ENCODE measurements around the gene PLCG2. TPM values are rescaled to one million over a fixed set of nuclear protein-coding genes. Genes with fewer than 3 reads are reported as not detected.
"Not testable (repeated sequence)": the region's sequence is repeated elsewhere in the genome, so short reads cannot be mapped to it uniquely, and the experiment has no call there.

PLCG2 gene
- total and polyA plus RNA-seq, 3 donors from 2014 or later, result 6.8 to 11.3 (median 8.0) TPM

DNA sequence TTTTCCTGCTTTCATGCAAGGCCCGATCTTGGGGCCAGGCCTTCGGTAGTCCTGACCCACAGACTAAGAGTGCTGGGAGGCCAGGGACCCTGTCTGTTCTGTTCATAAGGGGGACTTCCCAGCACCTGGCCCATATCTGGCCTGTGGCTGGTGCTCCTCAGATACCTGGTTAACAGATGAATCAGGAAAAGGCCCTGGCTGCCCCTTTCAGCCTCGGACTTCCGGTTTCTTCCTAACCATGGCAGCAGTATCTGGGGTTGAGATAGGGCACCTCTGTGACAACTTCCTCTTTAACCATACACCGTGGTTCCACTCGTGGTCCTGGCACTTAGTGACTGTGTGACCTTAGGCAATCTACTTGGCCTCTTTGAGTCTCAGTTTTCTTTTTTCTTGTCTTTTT lies 18.4 kb downstream of the PLCG2 start:
- Histone ChIP-seq H3K27me3 (no peaks in the 10 kb centered on the region), H3K4me1 (no peaks in the 10 kb centered on the region), H3K9me3 (no peaks in the 10 kb centered on the region), H3K4me3 (no peak overlapping the region), H3K27ac (no peak overlapping the region), H3K36me3 (ENCODE audit: low read depth, missing control alignments) (no peaks in the 10 kb centered on the region)
- WGBS, 2 donors, result 72 to 83% methylated on average over 6 of the region's 6 CpGs
- intact Hi-C loops (cut with DNase I; ENCODE audit: low total_unique reads), result no loop called here
- no peak for TF ChIP-seq POLR2A (IDR thresholded peaks at IDR 0.05)
- TF ChIP-seq, protein P1, sequence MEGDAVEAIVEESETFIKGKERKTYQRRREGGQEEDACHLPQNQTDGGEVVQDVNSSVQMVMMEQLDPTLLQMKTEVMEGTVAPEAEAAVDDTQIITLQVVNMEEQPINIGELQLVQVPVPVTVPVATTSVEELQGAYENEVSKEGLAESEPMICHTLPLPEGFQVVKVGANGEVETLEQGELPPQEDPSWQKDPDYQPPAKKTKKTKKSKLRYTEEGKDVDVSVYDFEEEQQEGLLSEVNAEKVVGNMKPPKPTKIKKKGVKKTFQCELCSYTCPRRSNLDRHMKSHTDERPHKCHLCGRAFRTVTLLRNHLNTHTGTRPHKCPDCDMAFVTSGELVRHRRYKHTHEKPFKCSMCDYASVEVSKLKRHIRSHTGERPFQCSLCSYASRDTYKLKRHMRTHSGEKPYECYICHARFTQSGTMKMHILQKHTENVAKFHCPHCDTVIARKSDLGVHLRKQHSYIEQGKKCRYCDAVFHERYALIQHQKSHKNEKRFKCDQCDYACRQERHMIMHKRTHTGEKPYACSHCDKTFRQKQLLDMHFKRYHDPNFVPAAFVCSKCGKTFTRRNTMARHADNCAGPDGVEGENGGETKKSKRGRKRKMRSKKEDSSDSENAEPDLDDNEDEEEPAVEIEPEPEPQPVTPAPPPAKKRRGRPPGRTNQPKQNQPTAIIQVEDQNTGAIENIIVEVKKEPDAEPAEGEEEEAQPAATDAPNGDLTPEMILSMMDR (IDR thresholded peaks at IDR 0.05), result no peak
- DNase-seq, result no peak

DNA sequence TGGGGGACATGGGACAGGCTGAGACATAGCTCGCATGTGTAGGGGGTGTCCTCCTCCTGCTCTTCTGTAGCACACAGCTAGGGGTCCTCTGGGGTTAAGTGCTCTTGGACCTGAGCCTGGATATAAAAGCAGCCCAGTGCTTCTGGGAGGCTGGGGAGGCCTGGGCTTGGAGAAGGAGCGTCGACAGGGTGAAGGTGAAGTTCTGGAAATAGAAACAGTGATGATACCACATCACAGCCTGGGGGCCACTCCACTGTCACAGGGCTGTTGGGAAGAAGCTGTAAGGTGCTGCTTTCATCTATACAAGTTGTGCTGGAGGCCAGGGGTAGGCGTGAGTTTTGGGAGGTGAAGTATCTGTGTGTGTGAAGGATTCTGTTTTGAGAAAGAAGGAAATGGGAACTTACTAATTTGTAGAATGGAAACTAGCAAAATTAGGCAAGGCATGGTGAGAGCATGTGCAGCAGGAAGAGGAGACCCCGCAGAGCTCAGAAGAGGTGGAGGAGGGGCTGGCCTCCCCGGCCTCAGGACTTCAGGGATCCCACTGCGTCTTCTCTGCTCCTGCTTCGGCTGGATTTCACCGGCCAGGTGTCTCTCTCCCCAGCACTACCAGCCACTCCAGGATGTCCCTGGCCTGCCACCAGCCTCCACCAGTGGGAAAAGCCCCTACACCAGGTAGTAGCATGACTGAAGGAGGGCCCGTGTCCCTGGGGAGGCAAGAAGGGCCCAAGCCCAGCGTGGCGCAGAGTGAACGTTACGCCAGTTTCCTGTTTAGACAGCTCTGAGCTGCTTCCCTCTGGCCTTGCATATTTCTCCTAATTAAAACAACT lies 19.4 kb downstream of the PLCG2 start:
- no peaks in the 10 kb centered on the region for H3K9me3 ChIP-seq
- no peaks in the 10 kb centered on the region for H3K4me1 ChIP-seq
- H3K27me3 ChIP-seq, result no peaks in the 10 kb centered on the region
- no peak overlapping the region for H3K27ac ChIP-seq
- TF ChIP-seq POLR2A (IDR thresholded peaks at IDR 0.05), result no peak
- TF ChIP-seq, protein P1 (IDR thresholded peaks at IDR 0.05), result no peak
- no peak overlapping the region for H3K4me3 ChIP-seq
- intact Hi-C loops (cut with DNase I; ENCODE audit: low total_unique reads), result no loop called here
- no peaks in the 10 kb centered on the region for H3K36me3 ChIP-seq (ENCODE audit: low read depth, missing control alignments)
- no peak for DNase-seq
- 43 to 59% methylated on average over 11 to 14 of the region's 14 CpGs for WGBS, 2 donors

DNA sequence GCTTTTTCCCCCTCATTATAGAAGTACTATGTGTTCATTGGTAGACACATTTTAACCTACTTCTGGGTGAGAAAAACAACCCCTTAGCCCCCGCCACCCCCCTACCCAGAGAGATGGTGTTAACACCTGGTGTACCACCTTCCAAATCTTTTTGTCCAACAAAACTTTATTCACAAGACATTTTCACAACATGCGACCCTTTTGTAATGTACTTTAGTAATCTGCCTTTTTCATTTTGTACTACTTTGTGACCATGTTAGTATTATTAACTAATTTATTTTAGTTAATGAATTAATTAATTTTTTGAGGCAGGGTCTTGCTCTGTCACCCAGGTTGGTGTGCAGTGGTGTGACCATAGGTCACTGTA lies 20.0 kb downstream of the PLCG2 start:
- TF ChIP-seq POLR2A (IDR thresholded peaks at IDR 0.05), result no peak
- TF ChIP-seq, protein P1 (IDR thresholded peaks at IDR 0.05), result no peak
- H3K4me3 ChIP-seq, result no peak overlapping the region
- H3K36me3 ChIP-seq (ENCODE audit: low read depth, missing control alignments), result no peaks in the 10 kb centered on the region
- no peaks in the 10 kb centered on the region for H3K9me3 ChIP-seq
- 65 to 76% methylated on average over 2 of the region's 2 CpGs for WGBS, 2 donors
- no peak for DNase-seq
- no peaks in the 10 kb centered on the region for H3K27me3 ChIP-seq
- intact Hi-C loops (cut with DNase I; ENCODE audit: low total_unique reads), result no loop called here
- H3K4me1 ChIP-seq, result no peaks in the 10 kb centered on the region
- no peak overlapping the region for H3K27ac ChIP-seq

DNA sequence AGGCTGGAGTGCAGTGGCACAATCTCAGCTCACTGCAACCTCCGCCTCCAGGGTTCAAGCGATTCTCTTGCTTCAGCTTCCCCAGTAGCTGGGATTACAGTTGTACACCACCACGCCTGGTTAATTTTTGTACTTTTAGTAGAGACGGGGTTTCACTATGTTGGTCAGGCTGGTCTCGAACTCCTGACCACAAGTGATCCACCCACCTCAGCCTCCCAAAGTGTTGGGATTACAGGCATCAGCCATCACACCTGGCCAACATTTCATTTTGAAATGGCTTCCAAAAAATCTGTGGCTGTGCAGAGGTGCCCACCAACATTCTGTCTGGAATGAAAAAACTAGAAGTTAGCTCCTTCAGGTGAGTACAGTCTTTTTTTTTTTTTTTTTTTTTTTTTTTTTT lies 22.6 kb downstream of the PLCG2 start:
- intact Hi-C loops (cut with DNase I; ENCODE audit: low total_unique reads); H3K9me3 ChIP-seq; H3K4me1 ChIP-seq; DNase-seq; H3K4me3 ChIP-seq; H3K27me3 ChIP-seq; H3K27ac ChIP-seq; H3K36me3 ChIP-seq (ENCODE audit: low read depth, missing control alignments): not testable (repeated sequence)
- 97 to 98% methylated on average over 5 of the region's 5 CpGs for WGBS, 2 donors

DNA sequence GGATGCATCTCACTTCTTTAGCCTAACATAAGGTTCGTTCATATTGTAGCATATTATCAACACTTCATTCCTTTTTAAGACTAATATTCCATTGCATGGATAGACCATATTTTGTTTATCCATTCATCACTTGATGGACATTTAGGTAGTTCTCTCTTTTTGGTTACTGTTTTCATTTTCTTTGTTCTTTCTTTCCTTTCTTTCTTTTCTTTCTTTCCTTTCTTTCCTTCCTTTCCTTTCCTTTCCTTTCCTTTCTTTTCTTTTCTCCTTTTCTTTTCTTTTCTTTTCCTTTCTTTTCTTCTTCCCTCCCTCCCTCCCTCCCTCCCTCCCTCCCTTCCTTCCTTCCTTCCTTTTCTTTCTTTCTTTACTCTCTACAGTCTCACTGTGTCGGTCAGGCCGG lies 24.2 kb downstream of the PLCG2 start:
- WGBS, 2 donors, result 97 to 98% methylated on average over 3 of the region's 3 CpGs
- no peaks in the 10 kb centered on the region for H3K27me3 ChIP-seq
- DNase-seq, result no peak
- no peaks in the 10 kb centered on the region for H3K9me3 ChIP-seq
- TF ChIP-seq, protein P1 (IDR thresholded peaks at IDR 0.05), result no peak
- no peak for TF ChIP-seq POLR2A (IDR thresholded peaks at IDR 0.05)
- intact Hi-C loops (cut with DNase I; ENCODE audit: low total_unique reads), result no loop called here
- no peaks in the 10 kb centered on the region for H3K36me3 ChIP-seq (ENCODE audit: low read depth, missing control alignments)
- H3K27ac ChIP-seq, result no peak overlapping the region
- H3K4me1 ChIP-seq, result no peaks in the 10 kb centered on the region
- H3K4me3 ChIP-seq, result no peak overlapping the region
